HG02870 (cell line): ENCODE data around the gene MIS18A.
"Not testable (repeated sequence)": the region's sequence is repeated elsewhere in the genome, so short reads cannot be mapped to it uniquely, and the experiment has no call there.

ENCODE experiments used
- ATAC-seq: cut with Tn5 transposase; IDR thresholded peaks from one replicate; pipeline ENCODE4 v1.9.1; 2021; ENCODE audit warnings: mild to moderate bottlenecking, moderate library complexity; ENCODE audit not compliant: unreplicated experiment

The MIS18A gene

GRCh38 chr21:32278518-32279376, at the start of gene MIS18A:
MIS18A (minus strand) TSS chr21:32279049; CDS start chr21:32279014, 35 bp downstream.
- peak; percentile 89 for ATAC-seq

- ATAC-seq = no peak
Observed at GRCh38 chr21:32328595-32328994, 49.7 kb upstream of the MIS18A start.

GRCh38 chr21:32325706-32326105, 46.9 kb upstream of the MIS18A start:
- ATAC-seq = no peak

- ATAC-seq = no peak
Observed at GRCh38 chr21:32322676-32323075, 43.8 kb upstream of the MIS18A start.

- no peak for ATAC-seq
Observed at GRCh38 chr21:32322103-32322502, 43.3 kb upstream of the MIS18A start.

GRCh38 chr21:32321480-32321879, 42.6 kb upstream of the MIS18A start:
- no peak for ATAC-seq

- ATAC-seq = no peak
Observed at GRCh38 chr21:32320726-32321125, 41.9 kb upstream of the MIS18A start.

GRCh38 chr21:32320059-32320458, 41.2 kb upstream of the MIS18A start:
- no peak for ATAC-seq

- ATAC-seq = no peak
Observed at GRCh38 chr21:32319012-32319411, 40.2 kb upstream of the MIS18A start.

GRCh38 chr21:32317726-32318125, 38.9 kb upstream of the MIS18A start:
- no peak for ATAC-seq

GRCh38 chr21:32316361-32317215, 37.7 kb upstream of the MIS18A start:
- no peak for ATAC-seq

- no peak for ATAC-seq
Observed at GRCh38 chr21:32315511-32316281, 36.8 kb upstream of the MIS18A start.

GRCh38 chr21:32314806-32315205, 36.0 kb upstream of the MIS18A start:
- no peak for ATAC-seq

GRCh38 chr21:32312976-32313375, 34.1 kb upstream of the MIS18A start:
- ATAC-seq = no peak

- no peak for ATAC-seq
Observed at GRCh38 chr21:32312326-32312725, 33.5 kb upstream of the MIS18A start.

- no peak for ATAC-seq
Observed at GRCh38 chr21:32311621-32312020, 32.8 kb upstream of the MIS18A start.

- ATAC-seq = not testable (repeated sequence)
Observed at GRCh38 chr21:32310976-32311375, 32.1 kb upstream of the MIS18A start.

GRCh38 chr21:32309906-32310460, 31.1 kb upstream of the MIS18A start:
- no peak for ATAC-seq

GRCh38 chr21:32308696-32309095, 29.8 kb upstream of the MIS18A start:
- ATAC-seq = no peak

- no peak for ATAC-seq
Observed at GRCh38 chr21:32307706-32308105, 28.9 kb upstream of the MIS18A start.
